Activated naive CD4-positive, alpha-beta T cell treated with anti-CD3 and anti-CD28 coated beads, Interleukin-2, amount 50 U/mL, for 16 hours (primary cell): ENCODE measurements around the gene KIFC3.
"Not testable (repeated sequence)": the region's sequence is repeated elsewhere in the genome, so short reads cannot be mapped to it uniquely, and the experiment has no call there.

Experiments used
- DNase-seq: peaks from one replicate; pipeline ENCODE4 v3.0.0-alpha.2; 2020

The KIFC3 gene

GRCh38 chr16:57802341-57803133 lies at the start of gene KIFC3:
Gene KIFC3, minus strand, starts transcription at chr16:57802491. Its CDS starts 4,248 bp downstream, at chr16:57798243.
- DNase-seq: peak; percentile 56

GRCh38 chr16:57848181-57848580 lies 45.9 kb upstream of the KIFC3 start:
- no peak for DNase-seq

- DNase-seq: not testable (repeated sequence)
These were observed 44.6 kb upstream of the KIFC3 start for GRCh38 chr16:57846931-57847330.

- no peak for DNase-seq
These were observed 43.9 kb upstream of the KIFC3 start for GRCh38 chr16:57846078-57846697.

GRCh38 chr16:57845115-57845514 lies 42.8 kb upstream of the KIFC3 start:
- DNase-seq: no peak

- DNase-seq: no peak
These were observed 42.2 kb upstream of the KIFC3 start for GRCh38 chr16:57844416-57845030.

- DNase-seq: no peak
These were observed 41.1 kb upstream of the KIFC3 start for GRCh38 chr16:57843400-57843799.

- DNase-seq: no peak
These were observed 40.3 kb upstream of the KIFC3 start for GRCh38 chr16:57842601-57843000.

DNA sequence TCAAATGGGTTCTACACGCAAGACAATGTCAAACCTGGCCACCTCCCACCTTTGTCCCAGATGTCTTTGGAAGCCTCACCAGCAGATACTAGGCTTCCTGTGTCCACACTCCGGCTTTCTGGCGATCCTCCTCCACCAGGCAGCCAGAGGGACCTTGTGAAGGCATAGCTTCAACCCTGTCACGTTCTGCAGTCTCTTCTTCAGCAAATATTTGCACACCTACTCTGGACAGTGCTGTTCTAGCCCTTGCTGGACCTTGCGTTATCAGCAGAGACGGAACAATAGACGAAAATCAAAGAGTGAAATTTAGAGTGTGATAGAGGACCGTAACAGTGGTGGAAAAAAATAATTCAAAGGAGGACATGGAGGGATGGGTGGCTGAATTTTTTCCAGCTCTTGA lies 38.5 kb upstream of the KIFC3 start:
- no peak for DNase-seq

- DNase-seq: no peak
These were observed 35.9 kb upstream of the KIFC3 start for GRCh38 chr16:57838161-57838560.

DNA sequence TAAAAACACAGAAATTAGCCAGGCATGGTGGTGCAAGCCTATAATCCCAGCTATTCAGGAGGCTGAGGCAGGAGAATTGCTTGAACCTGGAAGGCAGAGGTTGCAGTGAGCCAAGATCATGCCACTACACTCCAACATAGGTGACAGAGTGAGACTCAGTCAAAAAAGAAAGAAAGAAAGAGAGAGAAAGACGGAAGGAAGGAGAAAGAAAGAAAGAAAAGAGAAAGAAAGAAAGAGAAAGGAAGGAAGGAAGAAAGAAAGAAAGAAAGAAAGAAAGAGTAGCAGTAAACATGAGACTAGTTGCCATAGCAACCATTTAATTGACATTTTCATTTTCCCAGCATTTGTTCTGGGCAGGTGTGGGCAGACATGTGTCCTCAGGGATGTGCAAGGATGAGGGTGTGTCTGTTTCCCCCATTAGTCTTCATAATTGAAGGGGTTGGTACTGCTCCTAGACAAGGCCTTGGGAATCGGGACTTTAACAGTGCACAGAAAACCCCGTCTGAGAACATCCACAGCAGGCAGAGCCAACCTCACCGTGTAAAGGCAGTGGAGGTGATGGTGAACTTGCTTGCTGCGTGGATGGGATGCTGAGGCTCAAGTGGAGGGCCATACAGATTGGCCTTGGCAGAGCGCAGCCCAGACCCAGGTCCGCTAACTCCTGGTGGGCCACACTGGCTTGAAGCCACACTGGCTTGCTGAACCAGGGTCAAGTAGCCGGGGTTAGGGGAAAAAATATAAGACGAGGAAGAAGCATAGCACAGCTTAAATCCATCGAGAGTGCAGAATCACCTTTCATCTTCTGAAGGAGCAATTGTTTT lies 35.2 kb upstream of the KIFC3 start:
- no peak for DNase-seq

GRCh38 chr16:57835439-57835838 lies 33.1 kb upstream of the KIFC3 start:
- not testable (repeated sequence) for DNase-seq

GRCh38 chr16:57834936-57835335 lies 32.6 kb upstream of the KIFC3 start:
- DNase-seq: no peak

GRCh38 chr16:57830890-57831484 lies 28.7 kb upstream of the KIFC3 start:
- DNase-seq: no peak

GRCh38 chr16:57829969-57830360 lies 27.7 kb upstream of the KIFC3 start:
- DNase-seq: no peak

DNA sequence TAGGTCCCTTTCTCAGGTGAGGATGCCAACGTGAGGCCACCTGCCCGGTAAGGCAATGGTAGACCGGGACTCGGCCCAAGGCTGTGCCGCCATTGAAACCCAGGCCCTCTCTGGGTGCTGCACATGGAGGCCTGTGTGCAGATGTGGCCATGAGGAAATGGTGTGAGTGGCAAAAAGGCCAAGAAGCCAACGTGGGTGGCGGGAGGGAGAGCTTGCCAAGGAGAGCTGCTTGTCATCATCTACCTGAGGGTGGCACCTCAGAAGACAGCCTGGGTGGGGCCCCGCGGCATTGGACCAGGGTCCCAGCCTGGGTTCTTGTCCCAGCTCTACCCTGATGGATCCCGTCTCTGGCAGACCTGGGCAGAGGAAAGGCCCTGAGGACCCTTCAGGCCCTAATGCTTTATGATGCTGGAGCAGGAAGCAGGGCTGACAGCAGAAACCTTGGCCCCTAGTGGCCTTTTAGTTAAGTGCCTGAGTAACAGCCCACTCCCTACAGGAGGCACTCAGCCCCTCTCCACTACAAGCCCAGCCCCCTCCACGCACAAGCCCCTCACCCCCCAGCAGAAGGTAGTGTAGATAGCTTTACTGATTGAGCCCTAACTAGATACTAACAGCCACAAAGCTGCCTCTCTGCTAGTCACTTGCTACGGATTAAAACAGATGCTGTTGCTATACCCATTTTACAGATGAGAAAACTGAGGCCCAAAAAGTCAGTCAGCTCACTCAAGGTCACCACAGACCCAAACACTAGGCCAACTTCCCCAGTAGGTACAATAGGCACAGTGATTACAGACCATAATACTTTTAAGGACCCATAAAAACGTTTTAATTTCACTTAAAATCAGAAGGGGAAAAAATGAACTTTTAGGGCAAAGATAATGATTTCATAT lies 26.2 kb upstream of the KIFC3 start:
- no peak for DNase-seq

DNA sequence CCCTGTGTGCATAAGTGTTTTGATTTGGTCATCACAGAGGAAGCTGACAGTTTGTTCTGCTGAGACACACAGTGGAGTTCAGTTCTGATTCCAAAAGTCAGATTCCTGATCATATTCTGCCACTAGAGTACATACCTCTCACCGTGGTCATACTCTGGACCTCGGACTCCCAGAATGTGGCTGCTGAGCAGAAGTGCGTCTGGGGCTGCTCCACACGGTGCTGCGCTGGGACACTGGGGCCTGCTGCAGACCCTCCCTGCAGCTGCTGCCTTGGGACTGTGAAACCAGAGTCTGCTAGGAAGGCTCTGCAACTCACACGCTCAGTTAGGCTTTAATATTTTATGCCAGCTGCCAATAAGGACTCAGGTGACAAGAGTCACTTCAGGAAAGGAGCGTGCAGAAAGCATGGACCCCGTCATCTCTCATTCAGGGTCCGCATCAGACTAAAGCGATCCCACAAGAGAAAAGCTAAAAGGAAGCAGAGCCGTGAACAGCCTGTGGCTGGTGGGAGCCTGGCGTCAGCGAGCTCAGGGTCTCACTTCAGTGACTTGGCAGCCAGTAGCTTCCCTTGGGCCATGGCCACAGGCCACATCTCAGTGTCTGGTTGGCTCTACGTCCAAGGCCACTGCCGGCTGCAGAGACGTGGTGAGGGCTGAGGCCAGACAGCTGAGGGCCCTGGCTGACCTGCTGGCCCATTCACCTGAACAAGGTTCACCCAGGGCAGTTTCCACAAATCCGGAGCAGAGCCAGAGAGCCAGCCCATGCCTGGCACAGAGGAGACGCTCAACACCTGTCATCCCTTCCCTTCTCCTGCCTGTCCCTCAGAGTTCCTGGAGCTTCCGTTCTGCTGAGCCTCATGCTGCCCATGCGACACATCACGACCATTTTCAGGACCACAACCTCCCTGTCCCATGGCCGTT lies 24.7 kb upstream of the KIFC3 start:
- DNase-seq: no peak

DNA sequence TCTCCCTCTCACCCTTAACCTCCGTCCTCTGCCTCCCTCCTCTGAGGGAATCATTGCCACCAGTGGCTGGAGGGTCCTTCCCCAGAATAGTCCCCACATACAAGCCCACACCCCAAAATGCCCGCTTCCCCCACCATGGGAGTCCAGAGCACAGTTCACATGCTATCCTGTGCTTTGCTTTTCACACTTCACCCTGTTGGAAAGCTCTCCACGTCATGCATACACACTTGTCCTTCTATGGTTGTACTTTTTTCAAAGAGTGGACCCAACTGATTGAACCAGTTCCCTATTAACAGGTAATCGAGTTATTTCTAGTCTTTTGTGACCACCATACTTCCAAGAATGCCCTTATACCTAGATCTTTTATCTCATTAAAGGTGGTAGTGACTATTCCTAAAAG lies 23.8 kb upstream of the KIFC3 start:
- no peak for DNase-seq

DNA sequence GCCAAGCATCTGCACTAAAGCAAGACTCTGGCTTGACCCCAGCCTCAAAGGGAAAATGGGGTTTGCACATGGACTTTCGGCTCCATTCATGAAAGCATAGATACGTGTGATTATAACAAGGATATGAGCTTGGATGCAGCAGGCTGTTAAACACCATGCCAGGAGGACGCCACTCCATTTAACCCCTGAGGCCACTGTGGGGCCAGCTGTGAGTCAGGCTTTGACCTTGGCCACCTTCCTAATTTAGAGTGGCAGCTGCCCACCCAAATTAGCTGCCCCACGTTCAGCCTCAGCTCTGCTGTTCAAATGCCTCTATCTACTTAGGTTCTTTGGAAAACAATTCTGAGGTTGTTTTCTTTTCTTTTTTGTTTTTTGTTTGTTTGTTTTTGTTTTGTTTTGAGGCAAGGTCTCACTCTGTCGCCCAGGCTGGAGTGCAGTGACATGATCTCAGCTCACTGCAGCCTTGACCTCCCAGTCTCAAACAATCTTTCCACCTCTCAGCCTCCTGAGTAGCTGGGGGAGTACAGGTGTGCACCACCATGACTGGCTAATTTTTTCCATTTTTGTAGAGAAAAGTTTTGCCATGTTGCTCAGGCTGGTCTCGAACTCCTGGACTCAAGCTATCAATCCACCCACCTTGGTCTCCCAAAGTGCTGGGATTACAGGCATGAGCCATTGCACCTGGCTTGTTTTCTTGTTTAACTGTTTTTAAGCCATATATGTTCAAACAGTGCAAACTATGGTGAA lies 23.2 kb upstream of the KIFC3 start:
- DNase-seq: no peak

DNA sequence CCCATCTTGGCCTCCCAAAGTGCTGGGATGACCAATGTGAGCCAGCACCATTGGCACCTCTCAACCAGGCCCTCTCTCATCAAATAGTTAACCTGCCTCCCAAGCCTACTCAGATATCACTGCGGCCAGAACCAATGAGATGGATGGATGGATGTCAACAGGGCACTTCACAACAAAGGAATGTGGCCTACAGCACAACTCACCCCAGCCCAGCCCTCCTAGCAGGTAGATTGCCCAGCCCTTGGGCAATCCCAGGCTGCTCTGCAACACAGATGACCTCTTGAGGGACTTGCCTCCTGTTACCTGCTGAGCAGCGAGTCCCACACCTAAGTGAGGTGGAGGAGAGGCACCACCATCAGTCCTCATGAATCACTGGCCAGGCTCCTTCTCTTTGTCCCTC lies 22.6 kb upstream of the KIFC3 start:
- DNase-seq: no peak
